GM08714 (cell line): Measurements from ENCODE around the gene SPRR3.

Experiments used
- H3K4me3 ChIP-seq: fragments of 200-500 bp; sonication (Bioruptor generic); 2 replicates; pipeline ENCODE4 v1.5.1; 2014; ENCODE audit warnings: mild to moderate bottlenecking, low read length, inconsistent platforms
- ZNF274 ChIP-seq: IDR thresholded peaks from 2 replicates; pipeline ENCODE4 v1.6.1; 2012; ENCODE audit warnings: mild to moderate bottlenecking, low read depth, low read length

SPRR3 gene

DNA sequence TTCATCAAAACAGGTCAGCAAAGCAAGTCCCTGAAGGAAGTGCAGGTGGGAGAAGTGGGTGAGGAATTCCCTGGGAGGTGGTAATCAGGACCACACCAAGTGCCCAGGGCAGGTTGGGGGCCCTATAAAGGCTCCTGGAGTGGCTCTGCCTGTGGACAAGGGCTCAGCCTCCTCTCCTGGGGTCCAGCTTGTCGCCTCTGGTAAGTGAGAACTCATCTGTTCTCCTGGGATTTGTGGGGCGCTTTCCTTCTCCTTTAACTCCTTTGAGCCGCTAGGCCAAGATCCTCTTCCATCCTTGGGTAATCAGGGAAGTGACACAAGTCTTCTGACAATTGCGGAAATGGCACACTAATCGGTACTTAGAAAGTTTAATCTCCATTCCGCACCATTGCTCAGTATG lies 31.1 kb upstream of the SPRR3 start, which contains the start of gene SPRR4:
SPRR4 (plus strand) TSS at position 154 of the 400 bp plus-strand sequence. CDS start 1,243 bp downstream, outside the sequence.
- TF ChIP-seq ZNF274, result no peak
- H3K4me3 ChIP-seq, result no peak within 1 kb of the TSS

DNA sequence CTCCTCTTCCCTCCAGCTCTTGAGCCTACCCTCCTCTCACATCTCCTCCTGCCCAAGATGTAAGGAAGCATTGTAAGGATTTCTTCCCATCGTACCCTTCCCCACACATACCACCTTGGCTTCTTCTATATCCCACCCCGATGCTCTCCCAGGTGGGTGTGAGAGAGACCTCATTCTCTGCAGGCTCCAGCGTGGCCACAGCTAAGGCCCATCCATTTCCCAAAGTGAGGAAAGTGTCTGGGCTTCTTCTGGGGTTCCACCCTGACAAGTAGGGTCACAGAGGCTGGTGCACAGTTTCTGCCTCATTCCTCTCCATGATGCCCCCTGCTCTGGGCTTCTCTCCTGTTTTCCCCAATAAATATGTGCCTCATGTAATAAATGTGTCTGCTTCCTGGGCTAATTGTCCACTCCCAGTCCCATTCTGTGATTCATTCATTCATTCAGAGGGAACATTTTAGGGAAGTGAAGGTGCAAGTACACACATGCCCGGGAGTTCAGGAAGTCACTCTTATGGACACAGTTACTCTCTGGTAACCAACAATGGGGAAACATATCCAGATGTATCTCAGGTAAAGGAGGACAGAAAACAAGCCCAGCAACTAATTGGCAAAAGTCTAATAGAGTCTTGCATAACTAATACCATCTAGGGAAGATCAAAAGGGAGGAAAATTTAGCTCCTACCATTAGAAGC lies 29.2 kb upstream of the SPRR3 start:
- H3K4me3 ChIP-seq, result no peak overlapping the region
- TF ChIP-seq ZNF274, result no peak

DNA sequence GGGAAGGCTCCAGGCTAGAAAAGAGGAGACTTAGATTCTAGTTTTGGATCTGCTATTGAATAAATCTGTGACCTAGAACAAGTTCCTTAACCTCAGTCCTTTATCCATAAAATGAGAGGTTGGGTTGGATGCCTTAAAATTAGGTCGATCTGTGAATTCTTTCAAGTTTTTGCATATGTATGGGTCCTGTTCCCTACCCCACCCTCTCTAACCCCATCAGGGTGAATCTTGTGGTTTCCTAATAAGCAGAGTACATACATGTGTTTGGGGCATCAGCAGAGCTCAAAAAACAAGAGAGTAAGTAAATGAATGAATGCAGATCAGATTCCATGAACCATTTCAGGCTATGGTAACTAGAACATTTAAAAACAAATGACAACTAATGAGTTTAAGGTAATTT lies 24.9 kb upstream of the SPRR3 start:
- H3K4me3 ChIP-seq, result no peak overlapping the region
- no peak for TF ChIP-seq ZNF274

DNA sequence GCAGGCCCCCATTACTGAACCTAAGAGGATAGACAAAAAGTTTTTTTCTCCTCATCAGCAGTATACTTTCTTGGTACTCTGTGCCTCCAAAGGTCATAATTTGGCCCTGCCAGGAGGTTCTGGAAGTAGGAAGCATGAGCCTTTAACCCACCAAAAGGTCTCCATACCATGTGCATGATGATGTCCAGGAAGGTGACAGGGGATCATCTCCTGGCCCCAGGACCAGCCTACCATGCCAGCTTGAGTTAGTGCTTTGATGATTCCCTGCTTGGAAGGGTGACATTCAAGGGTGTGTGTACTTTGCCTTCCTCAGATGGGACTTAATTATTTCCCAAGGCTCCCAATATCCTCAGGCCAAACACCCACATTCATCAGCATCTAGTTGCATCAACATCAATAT lies 23.9 kb upstream of the SPRR3 start:
- no peak for TF ChIP-seq ZNF274
- H3K4me3 ChIP-seq, result no peak overlapping the region

DNA sequence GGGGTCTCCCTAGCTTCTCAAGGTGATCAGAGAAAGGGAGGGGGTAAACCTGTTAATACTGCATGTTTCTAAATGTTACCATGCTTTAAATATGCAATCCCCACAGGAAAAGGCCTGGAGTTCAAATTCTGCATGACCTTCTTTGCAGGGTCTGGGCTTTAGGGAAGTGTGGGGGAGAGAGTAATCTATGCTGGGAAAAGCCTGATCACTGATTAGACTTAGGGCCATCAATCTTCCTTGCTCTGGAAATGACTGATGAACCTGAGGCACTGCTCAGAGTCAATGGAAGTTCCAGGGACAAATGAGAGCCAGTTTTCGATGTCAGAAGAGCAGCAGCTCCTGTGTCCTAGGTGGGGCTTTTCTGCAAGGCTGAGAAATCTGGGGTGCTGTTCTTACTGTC lies 20.9 kb upstream of the SPRR3 start:
- no peak for TF ChIP-seq ZNF274
- H3K4me3 ChIP-seq, result no peak overlapping the region

DNA sequence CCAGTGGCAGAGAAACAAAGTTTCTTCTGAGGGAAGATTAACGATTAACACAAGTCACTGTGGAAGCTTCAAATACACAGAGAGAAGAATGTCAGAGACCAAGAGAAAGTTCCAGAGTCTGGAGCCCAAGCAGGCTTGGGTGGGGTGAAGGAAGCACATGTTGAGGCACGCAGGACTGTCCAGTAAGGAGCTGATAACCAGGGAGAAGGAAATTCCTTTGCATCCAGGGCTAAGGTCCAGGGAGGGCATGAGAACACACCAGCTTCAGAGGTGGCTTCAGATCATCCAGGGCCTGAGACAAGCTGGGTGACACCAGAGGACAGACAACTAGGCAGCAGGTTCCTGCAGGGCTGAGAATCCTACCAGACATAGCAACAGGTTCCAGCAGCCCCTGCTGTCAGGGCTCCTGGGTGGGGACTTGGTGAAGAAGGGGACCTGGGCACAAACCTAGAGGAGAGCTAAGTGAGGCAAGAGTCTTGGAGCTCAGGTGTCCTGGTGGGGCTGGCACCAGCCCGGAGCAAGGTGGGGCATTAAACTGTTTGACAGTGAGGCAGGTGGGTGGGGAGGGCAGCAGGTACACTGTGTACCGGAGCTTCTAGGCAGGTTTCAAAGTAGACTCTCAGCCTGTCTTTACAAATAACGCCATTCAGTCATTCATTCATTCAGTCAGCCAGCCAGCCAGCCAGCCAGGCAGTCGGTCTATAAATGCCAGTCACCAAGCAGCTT lies 20.2 kb upstream of the SPRR3 start:
- TF ChIP-seq ZNF274, result no peak
- H3K4me3 ChIP-seq, result no peak overlapping the region

DNA sequence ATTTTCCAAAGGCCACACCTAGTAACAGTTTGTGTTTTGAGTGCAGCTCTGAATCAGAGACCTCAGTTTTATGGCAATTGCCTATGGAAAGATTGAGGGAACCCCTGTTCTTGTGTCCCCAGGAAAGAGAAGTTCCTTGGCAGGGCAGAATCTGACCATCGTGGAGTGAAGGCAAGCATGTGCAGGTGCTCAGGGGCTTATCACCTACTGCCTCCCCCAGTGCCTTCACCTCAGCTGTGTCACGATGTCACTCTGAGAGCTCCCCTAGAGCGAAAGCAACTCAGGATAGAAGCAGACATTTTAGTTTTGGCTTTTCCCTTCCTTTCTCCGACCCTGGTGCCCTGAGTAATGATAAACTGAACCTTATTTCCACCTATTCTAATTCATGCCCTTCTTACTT lies 19.5 kb upstream of the SPRR3 start:
- TF ChIP-seq ZNF274, result no peak

DNA sequence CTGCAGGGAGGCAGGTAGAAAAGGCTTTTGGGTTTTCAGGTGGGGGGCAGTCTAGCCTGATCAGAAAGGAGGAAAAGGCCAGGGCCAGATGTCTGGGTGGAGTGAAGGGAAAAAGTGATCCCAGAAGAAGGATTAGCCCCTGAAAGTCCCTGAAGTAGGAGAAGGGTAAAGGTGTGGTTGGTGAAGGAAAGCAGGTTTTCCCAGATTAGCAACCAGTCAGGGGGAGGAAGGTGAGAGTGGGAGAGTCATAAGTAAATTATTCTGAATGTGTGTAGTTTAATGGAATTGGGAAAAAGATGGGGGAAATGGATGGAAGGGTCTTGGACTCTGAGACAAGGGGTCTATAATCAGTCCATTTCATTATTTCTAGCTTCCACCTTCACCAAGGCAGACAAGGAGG lies 18.3 kb upstream of the SPRR3 start:
- no peak overlapping the region for H3K4me3 ChIP-seq
- TF ChIP-seq ZNF274, result no peak

More for the DNA sequence above, 19.5 kb upstream of the SPRR3 start:
- no peak overlapping the region for H3K4me3 ChIP-seq

DNA sequence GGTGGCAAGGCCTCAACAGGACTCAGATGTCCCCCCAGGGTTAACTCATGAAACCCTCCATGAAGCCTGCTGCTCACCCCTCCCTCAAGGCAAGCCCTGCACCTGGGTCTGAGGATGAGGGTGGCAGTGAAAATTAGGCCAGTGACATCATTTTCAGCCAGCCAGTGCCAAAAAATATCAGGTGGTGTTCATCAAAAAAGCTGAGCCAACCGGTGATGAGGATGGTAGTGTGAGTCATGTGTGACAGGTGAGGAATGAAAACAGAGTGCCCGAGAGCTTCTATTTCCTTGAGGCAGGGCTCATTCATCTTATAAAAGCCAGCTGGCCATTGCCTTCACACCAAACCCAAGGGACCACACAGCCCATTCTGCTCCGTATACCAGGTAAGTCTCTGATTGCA lies 17.8 kb upstream of the SPRR3 start, which contains the start of gene SPRR1A:
SPRR1A (plus strand) TSS at position 339 of the 400 bp plus-strand sequence. CDS start 1,150 bp downstream, outside the sequence.
- no peak within 1 kb of the TSS for H3K4me3 ChIP-seq

DNA sequence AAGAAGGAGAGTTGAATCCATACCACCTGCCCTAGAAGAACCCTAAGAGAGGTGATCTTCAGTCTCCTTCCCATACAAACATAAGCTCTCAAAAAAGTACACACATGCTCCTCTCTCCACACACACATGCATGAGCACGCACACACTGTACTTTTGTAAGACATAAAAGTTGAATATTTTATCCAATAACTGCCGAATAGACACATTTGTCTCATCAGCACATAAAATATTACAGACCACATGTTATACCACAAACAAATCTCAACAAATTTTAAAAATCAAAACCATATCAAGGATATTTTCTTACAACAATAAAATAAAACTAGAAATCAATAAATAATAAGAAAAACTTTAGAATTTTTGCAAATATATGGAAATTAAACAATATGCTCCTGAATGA lies 15.0 kb upstream of the SPRR3 start:
- no peak overlapping the region for H3K4me3 ChIP-seq
- TF ChIP-seq ZNF274, result no peak

More for the DNA sequence above, 17.8 kb upstream of the SPRR3 start, which contains the start of gene SPRR1A:
- no peak for TF ChIP-seq ZNF274

DNA sequence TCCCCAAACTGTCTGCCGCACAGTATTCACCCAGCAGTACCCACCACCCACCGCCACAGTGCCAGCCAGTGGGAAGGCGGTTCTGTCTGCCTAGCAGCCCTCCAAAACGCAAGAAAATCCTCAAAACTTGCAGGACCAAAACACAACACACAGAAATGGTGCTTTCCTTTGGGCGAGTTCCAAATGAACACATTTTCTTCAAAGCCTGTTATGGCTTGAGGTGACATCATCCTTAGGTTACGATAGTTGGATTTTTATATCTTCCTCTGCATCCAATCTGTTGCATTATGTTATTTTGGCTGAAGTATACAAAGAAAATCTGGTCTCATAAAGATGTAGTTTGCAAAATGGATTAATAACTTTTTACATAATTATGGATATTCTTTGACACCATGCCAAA lies 8.4 kb upstream of the SPRR3 start:
- no peak overlapping the region for H3K4me3 ChIP-seq
- no peak for TF ChIP-seq ZNF274

DNA sequence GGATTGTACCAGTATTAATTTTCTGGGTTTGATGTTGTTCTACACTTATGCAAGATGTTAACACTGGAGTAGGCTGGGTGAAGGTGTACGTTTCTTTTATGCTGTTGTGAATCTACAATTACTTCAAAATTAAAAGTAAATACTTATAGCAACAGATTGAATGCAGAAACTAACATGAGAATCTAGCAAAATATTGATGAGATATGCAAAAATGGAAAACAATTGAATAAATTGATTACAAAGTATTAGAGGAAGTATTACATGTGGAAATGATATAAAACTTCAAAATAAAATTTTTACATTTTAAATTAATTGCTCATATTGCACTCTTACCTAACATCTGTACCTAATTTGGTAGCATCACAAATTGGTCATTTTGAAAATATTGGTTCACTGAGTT lies 5.7 kb upstream of the SPRR3 start:
- TF ChIP-seq ZNF274, result no peak
- no peak overlapping the region for H3K4me3 ChIP-seq

DNA sequence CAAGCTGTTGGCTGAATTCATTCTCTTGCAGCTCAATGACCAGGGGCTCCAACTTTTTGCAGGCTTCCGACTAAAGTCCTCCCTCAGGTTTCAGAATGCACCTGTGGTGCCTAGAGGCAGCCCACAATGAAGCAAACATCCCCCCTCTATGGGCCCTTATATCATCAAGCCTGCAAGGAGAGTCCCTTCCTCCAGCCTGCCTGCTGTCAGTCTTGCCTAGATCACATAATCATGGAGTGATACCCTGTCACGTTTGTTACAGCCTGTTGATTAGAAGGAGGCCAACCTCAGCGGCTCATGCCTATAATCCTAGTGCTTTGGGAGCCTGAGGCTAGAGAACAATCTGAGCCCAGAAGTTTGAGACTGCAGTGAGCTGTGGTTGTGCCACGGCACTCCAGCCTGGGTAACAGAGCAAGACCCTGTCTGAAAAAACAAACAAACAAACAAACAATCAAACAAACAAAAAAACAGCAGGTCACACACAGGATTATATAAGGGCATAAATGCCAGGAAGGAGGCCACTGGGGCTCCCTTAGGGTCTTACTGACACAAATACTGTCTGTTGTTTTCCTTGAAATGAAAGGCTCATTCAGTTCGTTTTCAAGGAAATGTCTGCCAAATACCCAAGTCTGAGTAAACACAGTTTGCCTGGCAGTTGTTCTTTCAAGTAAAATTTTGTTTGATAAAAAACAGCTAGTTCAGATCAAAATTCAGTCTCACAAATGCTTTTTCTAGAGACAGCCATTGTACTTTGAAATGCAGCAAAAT lies 4.7 kb upstream of the SPRR3 start:
- TF ChIP-seq ZNF274, result no peak

DNA sequence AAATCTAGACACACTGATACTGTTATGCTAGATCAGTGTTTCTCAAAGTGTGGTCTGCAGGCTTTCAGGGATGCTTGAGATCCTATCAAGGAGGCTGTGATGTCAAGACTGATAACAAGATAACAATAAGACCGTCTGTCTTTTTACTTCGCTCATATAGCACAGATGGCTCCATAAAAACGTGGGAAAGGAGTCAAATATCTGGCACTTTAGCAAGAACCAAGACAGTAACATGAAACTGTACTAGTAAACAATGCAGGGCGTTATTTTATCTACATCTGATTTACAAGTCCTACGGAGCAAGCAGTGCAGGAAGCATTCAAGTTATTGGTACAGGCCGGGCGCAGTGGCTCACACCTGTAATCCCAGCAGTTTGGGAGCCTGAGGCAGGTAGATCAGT lies 3.6 kb upstream of the SPRR3 start:
- no peak for TF ChIP-seq ZNF274
- no peak overlapping the region for H3K4me3 ChIP-seq

More for the DNA sequence above, 4.7 kb upstream of the SPRR3 start:
- H3K4me3 ChIP-seq, result no peak overlapping the region
